ENCODE data around the gene SYNM.

DNA sequence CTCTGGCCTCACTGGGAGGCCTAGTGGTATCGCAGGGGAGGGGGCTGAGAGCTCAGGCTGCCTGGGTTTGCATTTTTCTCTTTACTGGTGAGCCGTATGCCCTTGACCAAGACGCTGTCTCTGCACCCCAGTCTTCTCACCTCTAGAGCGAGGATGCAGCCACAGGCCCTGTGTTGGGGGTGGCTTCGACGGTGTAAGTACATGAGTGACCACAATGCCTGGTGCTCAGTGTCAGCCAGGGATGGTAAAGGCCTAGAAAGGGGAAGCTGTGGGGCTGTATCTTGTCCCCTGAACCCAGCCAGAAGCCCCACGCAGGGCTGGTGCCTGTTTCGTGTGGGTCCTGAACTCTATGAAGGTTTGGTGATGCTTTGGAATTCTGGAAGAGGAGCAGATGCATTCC, 19.8 kb downstream of the SYNM start:
- TF ChIP-seq, protein P1, sequence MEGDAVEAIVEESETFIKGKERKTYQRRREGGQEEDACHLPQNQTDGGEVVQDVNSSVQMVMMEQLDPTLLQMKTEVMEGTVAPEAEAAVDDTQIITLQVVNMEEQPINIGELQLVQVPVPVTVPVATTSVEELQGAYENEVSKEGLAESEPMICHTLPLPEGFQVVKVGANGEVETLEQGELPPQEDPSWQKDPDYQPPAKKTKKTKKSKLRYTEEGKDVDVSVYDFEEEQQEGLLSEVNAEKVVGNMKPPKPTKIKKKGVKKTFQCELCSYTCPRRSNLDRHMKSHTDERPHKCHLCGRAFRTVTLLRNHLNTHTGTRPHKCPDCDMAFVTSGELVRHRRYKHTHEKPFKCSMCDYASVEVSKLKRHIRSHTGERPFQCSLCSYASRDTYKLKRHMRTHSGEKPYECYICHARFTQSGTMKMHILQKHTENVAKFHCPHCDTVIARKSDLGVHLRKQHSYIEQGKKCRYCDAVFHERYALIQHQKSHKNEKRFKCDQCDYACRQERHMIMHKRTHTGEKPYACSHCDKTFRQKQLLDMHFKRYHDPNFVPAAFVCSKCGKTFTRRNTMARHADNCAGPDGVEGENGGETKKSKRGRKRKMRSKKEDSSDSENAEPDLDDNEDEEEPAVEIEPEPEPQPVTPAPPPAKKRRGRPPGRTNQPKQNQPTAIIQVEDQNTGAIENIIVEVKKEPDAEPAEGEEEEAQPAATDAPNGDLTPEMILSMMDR (conservative IDR thresholded peaks at IDR 0.05; ENCODE audit: low read depth, low read length): no peak
- no peak for TF ChIP-seq EZH2phosphoT487 (IDR thresholded peaks at IDR 0.05; ENCODE audit: borderline replicate concordance, low read length)
